Measurements from ENCODE around the gene HOXC9. TPM values are rescaled to one million over a fixed set of nuclear protein-coding genes. Genes with fewer than 3 reads are reported as not detected.

HOXC9 gene
- total and polyA plus RNA-seq, 2 of the 4 experiments (the other 2 are of a cell fraction): 0.26 TPM; not detected in 1

- no peaks in the 10 kb centered on the region for H3K36me3 ChIP-seq (ENCODE audit: control insufficient read depth, insufficient read depth, low read length)
- no peak overlapping the region for H2BK5ac ChIP-seq (ENCODE audit: low read depth, low read length, poor library complexity, severe bottlenecking)
- no peak overlapping the region for H3K56ac ChIP-seq (ENCODE audit: extremely low read depth, insufficient read depth, low read length)
- peaks cover 11% of the 10 kb centered on the region for H3K9me3 ChIP-seq (ENCODE audit: control insufficient read depth, insufficient read depth, low read length)
- no peak overlapping the region for H3K4me3 ChIP-seq (ENCODE audit: insufficient read depth, low read depth, low read length)
- H3K14ac ChIP-seq (replicated peaks; ENCODE audit: low read depth, low read length): no peak overlapping the region
- no peak overlapping the region for H2BK120ac ChIP-seq (ENCODE audit: low read depth, low read length)
- no peak overlapping the region for H4K5ac ChIP-seq (ENCODE audit: low read depth, low read length)
- no peaks in the 10 kb centered on the region for H4K20me1 ChIP-seq (ENCODE audit: insufficient read depth, low read length)
- H3K27ac ChIP-seq (ENCODE audit: insufficient read depth, low read length): no peak overlapping the region
- H3K27me3 ChIP-seq (ENCODE audit: control insufficient read depth, insufficient read depth, low read length): peaks cover 84% of the 10 kb centered on the region
- WGBS, 2 experiments (ENCODE audit: extremely low coverage in 2 of 2, insufficient read length in 1 of 2): 89% methylated on average over 6 of the region's 53 CpGs; no CpG with 5 or more reads in 1 of the 2 experiments
- no peak overlapping the region for H3K18ac ChIP-seq (ENCODE audit: low read depth, low read length)
- H3K4me1 ChIP-seq (ENCODE audit: control insufficient read depth, insufficient read depth, low read length): no peaks in the 10 kb centered on the region
- no peak overlapping the region for H2AFZ ChIP-seq (replicated peaks; ENCODE audit: low read length, poor library complexity)
- no peak overlapping the region for H3K4me2 ChIP-seq (ENCODE audit: low read depth, low read length)
- intact Hi-C loops (cut with micrococcal nuclease) (no loop called here), dilution Hi-C loops (cut with HindIII; ENCODE audit: low sequenced_read_pairs, unreplicated experiment) (no loop called here), in situ Hi-C loops (cut with MboI; ENCODE audit: low sequenced_read_pairs) (no loop called here)
- ChIA-PET CTCF (no interaction called here), POLR2A (ENCODE audit: unreplicated experiment) (no interaction called here)
- H2BK20ac ChIP-seq (ENCODE audit: low read depth, low read length): no peak overlapping the region
- H4K91ac ChIP-seq (ENCODE audit: insufficient read depth, low read depth, low read length): no peak overlapping the region
- no peak overlapping the region for H2AK5ac ChIP-seq (ENCODE audit: low read depth, low read length)
- no peak for TF ChIP-seq MAZ (IDR thresholded peaks at IDR 0.05; ENCODE audit: borderline replicate concordance, low read depth, low read length)
- BruUV-seq (replicated peaks): no TSS peak
- H4K8ac ChIP-seq (ENCODE audit: low read depth in 2 of 2, low read length in 2 of 2): no peak overlapping the region
- no peak overlapping the region for H2AK9ac ChIP-seq (replicated peaks; ENCODE audit: low read depth, low read length, poor library complexity)
- no peak overlapping the region for H3K9ac ChIP-seq (ENCODE audit: low read depth, low read length)
- no peaks in the 10 kb centered on the region for H3K79me1 ChIP-seq (ENCODE audit: low read depth in 1 of 2, low read length in 2 of 2)
- no peak for ATAC-seq (ENCODE audit: low read depth)
- DNase-seq: no peak
- H3K4ac ChIP-seq (ENCODE audit: low read depth, low read length): no peak overlapping the region
- no peak overlapping the region for H2BK15ac ChIP-seq (ENCODE audit: low read depth, low read length)
- no peaks in the 10 kb centered on the region for H3K9me1 ChIP-seq (ENCODE audit: insufficient read depth, low read length)
- H3K23ac ChIP-seq (ENCODE audit: low read depth, low read length): no peak overlapping the region
These were observed 29.8 kb downstream of the HOXC9 start for GRCh38 chr12:54029529-54030441.
